Activated CD4-positive, CD25-positive, alpha-beta regulatory T cell (primary cell): ENCODE data around the gene PSTK.

Experiments used
- DNase-seq, 4 experiments: peaks; one replicate each; lab custom pipeline; 2025; lab: John Stamatoyannopoulos, UW

Gene PSTK

GRCh38 chr10:123019941-123020703 is 39.9 kb downstream of the PSTK start:
- DNase-seq = no peak

- DNase-seq = no peak
These were observed 41.3 kb downstream of the PSTK start for GRCh38 chr10:123021517-123021916.

DNA sequence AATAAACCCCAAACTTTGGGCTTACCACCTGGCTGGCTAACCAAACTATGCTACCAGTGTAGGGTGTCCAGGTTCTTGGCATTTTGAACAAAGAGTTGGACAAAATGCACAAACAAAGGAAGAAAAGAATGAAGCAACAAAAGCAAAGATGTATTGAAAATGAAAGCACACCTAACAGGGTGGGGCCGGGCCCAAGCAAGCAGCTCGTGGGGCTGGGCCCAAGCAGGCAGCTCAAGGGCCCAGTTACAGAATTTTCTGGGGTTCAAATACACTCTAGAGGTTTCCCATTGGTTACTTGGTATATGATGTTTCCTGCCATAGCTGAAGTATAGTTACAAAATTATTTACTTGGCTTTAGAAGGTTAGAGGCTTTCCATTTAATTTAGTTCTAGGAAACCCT is 44.3 kb downstream of the PSTK start:
- no peak for DNase-seq

GRCh38 chr10:123026302-123026701 is 46.1 kb downstream of the PSTK start:
- no peak for DNase-seq

- no peak for DNase-seq
These were observed 47.7 kb downstream of the PSTK start for GRCh38 chr10:123027861-123028260.

GRCh38 chr10:123031124-123031523 is 50.9 kb downstream of the PSTK start:
- no peak for DNase-seq

DNA sequence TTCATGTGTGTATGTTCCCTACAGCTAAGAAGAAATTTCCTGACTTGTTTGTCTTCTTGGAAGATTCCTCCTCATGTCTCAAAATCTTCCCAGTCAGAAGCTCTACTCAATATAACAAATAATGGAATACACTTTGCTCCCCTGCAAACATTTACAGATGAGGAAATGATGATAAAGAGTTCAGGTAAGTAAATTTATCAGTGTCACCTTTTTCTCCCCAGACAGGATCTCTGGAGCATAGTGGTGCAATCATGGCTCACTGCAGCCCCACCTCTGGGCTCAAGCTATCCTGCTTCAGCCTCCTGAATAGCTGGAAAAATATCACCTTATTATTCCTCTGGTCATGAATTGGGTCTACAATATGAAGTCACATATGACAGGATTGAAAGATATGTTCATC is 54.1 kb downstream of the PSTK start:
- DNase-seq = no peak

- DNase-seq = no peak
These were observed 55.4 kb downstream of the PSTK start for GRCh38 chr10:123035467-123036086.

DNA sequence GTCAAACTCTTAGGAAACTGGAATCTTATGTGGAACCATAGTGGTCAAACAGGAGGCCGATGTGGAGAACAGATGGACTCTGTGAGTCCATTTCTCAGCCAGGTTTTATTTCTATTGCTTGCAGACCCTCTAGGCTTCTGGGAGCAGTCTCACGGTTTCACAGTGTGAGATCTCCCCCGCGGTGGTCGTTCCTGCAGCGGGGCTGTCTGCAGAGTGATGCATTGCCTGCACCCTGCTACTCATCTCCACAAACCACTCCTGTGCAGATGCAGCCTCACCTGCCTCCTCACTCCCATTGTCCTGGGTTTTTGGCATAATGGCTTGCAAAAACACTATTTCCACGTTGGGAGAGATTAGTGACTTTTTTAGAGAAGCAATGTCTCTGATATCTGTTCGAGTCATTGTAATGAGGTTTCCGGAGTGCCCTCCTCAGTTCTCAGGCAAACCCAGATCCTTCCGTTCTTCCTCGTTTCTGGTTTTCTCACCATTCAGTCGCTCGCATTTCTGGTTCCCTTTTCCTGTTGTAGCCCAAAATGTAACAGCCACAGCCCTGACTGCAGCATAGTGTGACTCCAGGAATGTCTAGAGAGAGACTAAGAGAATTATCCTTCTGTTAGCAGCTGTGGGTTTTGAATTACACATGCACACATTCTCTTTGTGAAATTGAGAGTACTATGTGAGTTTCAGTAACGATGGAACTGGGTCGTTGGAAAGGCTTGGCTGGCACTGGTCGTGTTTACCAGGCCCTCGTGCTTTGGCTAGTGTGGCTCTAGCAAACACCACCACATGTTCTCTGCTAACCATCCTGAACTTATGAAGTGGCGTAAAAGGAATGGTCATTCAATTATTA is 58.8 kb downstream of the PSTK start:
- no peak for DNase-seq

GRCh38 chr10:123039632-123039930 is 59.4 kb downstream of the PSTK start:
- no peak for DNase-seq
